Measurements from ENCODE around the gene GRID2.

GRCh38 chr4:92381616-92382015, 77.8 kb downstream of the GRID2 start:
- no peak for TF ChIP-seq ZBTB4 (CRISPR knock-in tag; IDR thresholded peaks at IDR 0.05)
- TF ChIP-seq YY1 (IDR thresholded peaks at IDR 0.05; ENCODE audit: low read depth, low read length), result no peak
- TF ChIP-seq CBX3 (IDR thresholded peaks at IDR 0.05; ENCODE audit: borderline replicate concordance, low read depth), result no peak
- no peak for TF ChIP-seq MYC (IDR thresholded peaks at IDR 0.05; ENCODE audit: insufficient read depth, insufficient read length, insufficient replicate concordance, low read length, severe bottlenecking)
- no peak for TF ChIP-seq TAF1 (IDR thresholded peaks at IDR 0.05; ENCODE audit: borderline replicate concordance, low read depth, low read length)
- TF ChIP-seq, protein P1, sequence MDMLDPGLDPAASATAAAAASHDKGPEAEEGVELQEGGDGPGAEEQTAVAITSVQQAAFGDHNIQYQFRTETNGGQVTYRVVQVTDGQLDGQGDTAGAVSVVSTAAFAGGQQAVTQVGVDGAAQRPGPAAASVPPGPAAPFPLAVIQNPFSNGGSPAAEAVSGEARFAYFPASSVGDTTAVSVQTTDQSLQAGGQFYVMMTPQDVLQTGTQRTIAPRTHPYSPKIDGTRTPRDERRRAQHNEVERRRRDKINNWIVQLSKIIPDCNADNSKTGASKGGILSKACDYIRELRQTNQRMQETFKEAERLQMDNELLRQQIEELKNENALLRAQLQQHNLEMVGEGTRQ (IDR thresholded peaks at IDR 0.05; ENCODE audit: borderline replicate concordance, low read depth, low read length), result no peak
- TF ChIP-seq, protein P2, sequence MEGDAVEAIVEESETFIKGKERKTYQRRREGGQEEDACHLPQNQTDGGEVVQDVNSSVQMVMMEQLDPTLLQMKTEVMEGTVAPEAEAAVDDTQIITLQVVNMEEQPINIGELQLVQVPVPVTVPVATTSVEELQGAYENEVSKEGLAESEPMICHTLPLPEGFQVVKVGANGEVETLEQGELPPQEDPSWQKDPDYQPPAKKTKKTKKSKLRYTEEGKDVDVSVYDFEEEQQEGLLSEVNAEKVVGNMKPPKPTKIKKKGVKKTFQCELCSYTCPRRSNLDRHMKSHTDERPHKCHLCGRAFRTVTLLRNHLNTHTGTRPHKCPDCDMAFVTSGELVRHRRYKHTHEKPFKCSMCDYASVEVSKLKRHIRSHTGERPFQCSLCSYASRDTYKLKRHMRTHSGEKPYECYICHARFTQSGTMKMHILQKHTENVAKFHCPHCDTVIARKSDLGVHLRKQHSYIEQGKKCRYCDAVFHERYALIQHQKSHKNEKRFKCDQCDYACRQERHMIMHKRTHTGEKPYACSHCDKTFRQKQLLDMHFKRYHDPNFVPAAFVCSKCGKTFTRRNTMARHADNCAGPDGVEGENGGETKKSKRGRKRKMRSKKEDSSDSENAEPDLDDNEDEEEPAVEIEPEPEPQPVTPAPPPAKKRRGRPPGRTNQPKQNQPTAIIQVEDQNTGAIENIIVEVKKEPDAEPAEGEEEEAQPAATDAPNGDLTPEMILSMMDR (IDR thresholded peaks at IDR 0.05 in 2 of 3, conservative IDR thresholded peaks at IDR 0.05 in 1 of 3; ENCODE audit: control insufficient read depth in 2 of 3, extremely low read depth in 1 of 3, insufficient read depth in 1 of 3, low read depth in 3 of 3, low read length in 3 of 3), result no peak
- TF ChIP-seq POLR2A (IDR thresholded peaks at IDR 0.05; ENCODE audit: low read depth, low read length), result no peak
- no peak for TF ChIP-seq ZBED1 (IDR thresholded peaks at IDR 0.05; ENCODE audit: borderline replicate concordance)

Measured in GM12878 (cell line).